H1 (cell line): Measurements from ENCODE around the gene STXBP5L. TPM values are rescaled to one million over a fixed set of nuclear protein-coding genes. Genes with fewer than 3 reads are reported as not detected.

Experiments used
- RFX5 ChIP-seq: IDR thresholded peaks from 2 replicates; pipeline ENCODE4 v1.6.1; 2011; ENCODE audit warnings: low read depth, low read length, improper control_type of control experiment, borderline replicate concordance
- polyA plus RNA-seq, 7 experiments: library from polyadenylated mRNA; depleted of rRNA in 3 of 7; stranded (reverse) in 5 of 7; unstranded in 2 of 7; fragments of >200 nt in 5 of 7; fragments of 200-250 nt in 2 of 7; gene quantifications; 1 replicate in 5 of 7; 2 replicates in 1 of 7; 4 replicates in 1 of 7; pipeline versions ENCODE4 v1.2.1 to v1.2.3, GENCODE V29; 2011 to 2013; ENCODE audit warnings: missing spikeins in 2 of 7, mixed read lengths in 2 of 7
- total RNA-seq: library from RNA; stranded (reverse); fragmentation: NEBNext Ultra II Directional; extraction: Animal tissue kit (Norgen Biotek cat#: 25700); gene quantifications from 2 replicates; pipeline ENCODE4 v1.2.1, GENCODE V29; 2021

Gene STXBP5L
- total and polyA plus RNA-seq, 2 of the 8 experiments (the other 6 are each of a cell fraction or from before 2014, with no cell fraction given): 2.0 to 6.0 TPM

DNA sequence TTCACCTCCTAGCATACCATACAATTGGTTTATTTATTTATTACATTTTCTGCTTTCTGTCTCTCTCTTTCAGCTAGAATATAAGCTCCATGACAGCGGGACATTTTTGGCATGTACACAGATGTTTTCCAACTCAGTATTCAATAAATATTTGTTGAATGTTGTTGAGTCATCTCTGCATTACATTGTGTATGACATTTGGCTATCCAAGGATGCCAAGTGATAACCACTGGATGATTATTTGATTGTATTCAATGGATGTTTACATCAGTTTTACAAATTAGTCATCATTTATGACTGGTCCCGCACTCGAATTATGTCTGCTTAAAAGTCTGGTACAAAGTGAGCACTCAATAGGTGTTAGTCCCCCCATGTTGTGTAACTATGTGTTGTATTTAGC, 49.5 kb upstream of the STXBP5L start (continued):
- no peak for TF ChIP-seq RFX5
